Measurements from ENCODE around the gene VAC14. TPM values are rescaled to one million over a fixed set of nuclear protein-coding genes. Genes with fewer than 3 reads are reported as not detected.

The VAC14 gene
- total RNA-seq, 3 donors from 2014 or later: 32.3 to 35.1 (median 32.8) TPM

- Histone ChIP-seq H3K36me3 (ENCODE audit: low read depth) (no peaks in the 10 kb centered on the region), H3K9me3 (no peaks in the 10 kb centered on the region), H3K4me3 (no peak overlapping the region), H3K4me1 (ENCODE audit: low read depth) (peaks cover 3% of the 10 kb centered on the region)
- TF ChIP-seq, protein P1, sequence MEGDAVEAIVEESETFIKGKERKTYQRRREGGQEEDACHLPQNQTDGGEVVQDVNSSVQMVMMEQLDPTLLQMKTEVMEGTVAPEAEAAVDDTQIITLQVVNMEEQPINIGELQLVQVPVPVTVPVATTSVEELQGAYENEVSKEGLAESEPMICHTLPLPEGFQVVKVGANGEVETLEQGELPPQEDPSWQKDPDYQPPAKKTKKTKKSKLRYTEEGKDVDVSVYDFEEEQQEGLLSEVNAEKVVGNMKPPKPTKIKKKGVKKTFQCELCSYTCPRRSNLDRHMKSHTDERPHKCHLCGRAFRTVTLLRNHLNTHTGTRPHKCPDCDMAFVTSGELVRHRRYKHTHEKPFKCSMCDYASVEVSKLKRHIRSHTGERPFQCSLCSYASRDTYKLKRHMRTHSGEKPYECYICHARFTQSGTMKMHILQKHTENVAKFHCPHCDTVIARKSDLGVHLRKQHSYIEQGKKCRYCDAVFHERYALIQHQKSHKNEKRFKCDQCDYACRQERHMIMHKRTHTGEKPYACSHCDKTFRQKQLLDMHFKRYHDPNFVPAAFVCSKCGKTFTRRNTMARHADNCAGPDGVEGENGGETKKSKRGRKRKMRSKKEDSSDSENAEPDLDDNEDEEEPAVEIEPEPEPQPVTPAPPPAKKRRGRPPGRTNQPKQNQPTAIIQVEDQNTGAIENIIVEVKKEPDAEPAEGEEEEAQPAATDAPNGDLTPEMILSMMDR (IDR thresholded peaks at IDR 0.05): peak; percentile 73
- DNase-seq (peak; percentile 47 to 88 (median 84)), ATAC-seq (peak; percentile 95)
- intact Hi-C loops (cut with DNase I, micrococcal nuclease): loop anchor here in 1 of 2 donors (10.0 kb wide), 1 partner anchor 79 kb away; no protein-coding TSS in a partner anchor
Observed at GRCh38 chr16:70653809-70654771, 146.9 kb downstream of the VAC14 start.

DNA sequence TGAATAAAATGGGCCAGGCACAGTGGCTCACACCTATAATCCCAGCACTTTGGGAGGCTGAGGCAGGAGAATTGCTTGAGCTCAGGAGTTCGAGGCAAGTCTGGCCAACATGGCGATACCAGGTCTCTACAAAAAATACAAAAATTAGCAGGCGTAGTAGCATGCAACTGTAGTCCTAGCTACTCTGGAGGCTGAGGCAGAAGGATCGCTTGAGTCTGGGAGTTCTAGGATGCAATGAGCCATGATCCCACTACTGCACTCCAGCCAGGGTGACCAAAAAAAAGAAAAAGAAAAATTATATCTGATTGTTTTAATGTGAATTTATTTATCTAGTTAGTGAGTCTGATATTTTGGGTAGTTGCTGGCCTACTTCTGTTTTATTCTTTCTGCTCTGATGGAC, 147.6 kb downstream of the VAC14 start:
- no peaks in the 10 kb centered on the region for H3K9me3 ChIP-seq
- ATAC-seq (no peak), DNase-seq (no peak)
- peaks cover 3% of the 10 kb centered on the region for H3K4me1 ChIP-seq (ENCODE audit: low read depth)
- TF ChIP-seq, protein P1 (IDR thresholded peaks at IDR 0.05): no peak
- intact Hi-C loops (cut with DNase I, micrococcal nuclease): loop anchor here in 1 of 2 donors (10.0 kb wide), 1 partner anchor 79 kb away; no protein-coding TSS in a partner anchor
- no peaks in the 10 kb centered on the region for H3K36me3 ChIP-seq (ENCODE audit: low read depth)
- no peak overlapping the region for H3K4me3 ChIP-seq

GRCh38 chr16:70652322-70652721, 148.6 kb downstream of the VAC14 start:
- no peak for ATAC-seq
- DNase-seq: no peak
- Histone ChIP-seq H3K4me1 (ENCODE audit: low read depth) (peaks cover 3% of the 10 kb centered on the region), H3K36me3 (ENCODE audit: low read depth) (no peaks in the 10 kb centered on the region), H3K4me3 (no peak overlapping the region), H3K9me3 (no peaks in the 10 kb centered on the region)
- TF ChIP-seq, protein P1 (IDR thresholded peaks at IDR 0.05): no peak
- intact Hi-C loops (cut with DNase I, micrococcal nuclease): loop anchor here in 1 of 2 donors (10.0 kb wide), 1 partner anchor 78 kb away; no protein-coding TSS in a partner anchor

GRCh38 chr16:70651524-70651923, 149.4 kb downstream of the VAC14 start:
- no peak for ATAC-seq
- TF ChIP-seq, protein P1 (IDR thresholded peaks at IDR 0.05): no peak
- no peaks in the 10 kb centered on the region for H3K9me3 ChIP-seq
- no peaks in the 10 kb centered on the region for H3K36me3 ChIP-seq (ENCODE audit: low read depth)
- no peak for DNase-seq
- H3K4me1 ChIP-seq (ENCODE audit: low read depth): peaks cover 3% of the 10 kb centered on the region
- intact Hi-C loops (cut with DNase I, micrococcal nuclease): loop anchor here in 1 of 2 donors (10.0 kb wide), 1 partner anchor 77 kb away; no protein-coding TSS in a partner anchor
- no peak overlapping the region for H3K4me3 ChIP-seq

- no peak for ATAC-seq
- no peak overlapping the region for H3K4me3 ChIP-seq
- H3K4me1 ChIP-seq (ENCODE audit: low read depth): peaks cover 3% of the 10 kb centered on the region
- TF ChIP-seq, protein P1 (IDR thresholded peaks at IDR 0.05): no peak
- no peak for DNase-seq
- no peaks in the 10 kb centered on the region for H3K9me3 ChIP-seq
- intact Hi-C loops (cut with DNase I, micrococcal nuclease): loop anchor here in 1 of 2 donors (10.0 kb wide), 1 partner anchor 75 kb away; no protein-coding TSS in a partner anchor
- no peaks in the 10 kb centered on the region for H3K36me3 ChIP-seq (ENCODE audit: low read depth)
Observed at GRCh38 chr16:70650216-70650615, 150.7 kb downstream of the VAC14 start.

Measured in mucosa of descending colon (tissue), 3 donors.